HCT116 (cell line): Measurements from ENCODE around the gene RGS10. TPM values are rescaled to one million over a fixed set of nuclear protein-coding genes. Genes with fewer than 3 reads are reported as not detected.

Source experiments
- ATAC-seq: fragments of 200-7000 bp; cut with Tn5 transposase; 2 replicates; pipeline ENCODE4 v1.9.1; 2020; ENCODE audit warnings: mild to moderate bottlenecking, moderate library complexity
- BruUV-seq: library from RNA; stranded (reverse); fragments of 400-500 nt; replicated peaks from 2 replicates; lab custom pipeline; 2021; lab: Mats Ljungman, UMichigan
- CTCF ChIA-PET: fragments of 300-600 bp; sonication (Branson Sonifier 250); formaldehyde crosslinking; loops from one replicate; lab custom pipeline; 2021; ENCODE audit warnings: antibody characterized with exemption; lab: Charles Lee
- POLR2A ChIA-PET: fragments of 300-600, 350-600 bp; sonication (Branson Sonifier 250); formaldehyde crosslinking; loops from one replicate; lab custom pipeline; 2021; ENCODE audit warnings: antibody characterized with exemption; lab: Charles Lee
- RAD21 ChIA-PET, 2 experiments: fragments of 300-600 bp; sonication (Branson Sonifier 250); formaldehyde crosslinking; loops; one replicate each; lab custom pipeline; 2023; ENCODE audit warnings: low total read pairs in 2 of 2; ENCODE audit not compliant: uncharacterized antibody in 2 of 2, unreplicated experiment in 2 of 2, low non-redundant PET in 1 of 2; lab: Charles Lee
- DNase-seq: peaks from one replicate; pipeline ENCODE4 v3.0.0-alpha.2; 2010; ENCODE audit warnings: low read depth, low spot score
- H2AFZ ChIP-seq: fragments of 200-600 bp; shearing (Covaris generic), sonication (generic); 2 replicates; pipeline ENCODE4 v1.6.1; 2017; ENCODE audit warnings: low read depth, mixed run types, mixed read lengths, antibody characterized with exemption, low read length; ENCODE audit not compliant: poor library complexity, severe bottlenecking
- H3K27ac ChIP-seq: 2 replicates; pipeline ENCODE4 v1.5.1; 2012; ENCODE audit warnings: low read depth, low read length
- H3K27me3 ChIP-seq: fragments of 200-600 bp; sonication (generic); 2 replicates; pipeline ENCODE4 v1.6.1; 2016; ENCODE audit warnings: mixed run types, low read length, mixed read lengths; ENCODE audit not compliant: insufficient read depth
- H3K36me3 ChIP-seq, 2 experiments: fragments of 200-500 bp in 1 of 2; fragments of 200-600 bp in 1 of 2; sonication (Bioruptor generic) in 1 of 2; sonication (generic) in 1 of 2; 2 replicates each; pipeline versions ENCODE4 v1.5.1 to v1.6.1; 2014 to 2016; ENCODE audit warnings: low read length in 2 of 2, inconsistent platforms in 1 of 2, mixed read lengths in 1 of 2, mixed run types in 1 of 2; ENCODE audit not compliant: insufficient read depth in 2 of 2, control insufficient read depth in 1 of 2
- H3K4me1 ChIP-seq, 2 experiments: fragments of 200-600 bp in 1 of 2; sonication (generic) in 1 of 2; 2 replicates each; pipeline versions ENCODE4 v1.5.1 to v1.6.1; 2012 to 2017; ENCODE audit warnings: low read length in 2 of 2, inconsistent platforms in 1 of 2, mild to moderate bottlenecking in 1 of 2, mixed read lengths in 1 of 2, mixed run types in 1 of 2, moderate library complexity in 1 of 2; ENCODE audit not compliant: insufficient read depth in 2 of 2, control insufficient read depth in 1 of 2
- H3K4me2 ChIP-seq: fragments of 200-600 bp; sonication (generic); 2 replicates; pipeline ENCODE4 v1.6.1; 2017; ENCODE audit warnings: mixed run types, low read length, mixed read lengths
- H3K4me3 ChIP-seq, 2 experiments: fragments of 200-600 bp in 1 of 2; sonication (generic) in 1 of 2; replicated peaks in 1 of 2; 2 replicates each; pipeline ENCODE4 v1.5.1; 2011 to 2016; ENCODE audit warnings: low read length in 2 of 2, control low read depth in 1 of 2, low read depth in 1 of 2, mild to moderate bottlenecking in 1 of 2, mixed read lengths in 1 of 2, mixed run types in 1 of 2
- H3K79me2 ChIP-seq: fragments of 200-600 bp; sonication (generic); 2 replicates; pipeline ENCODE4 v1.6.1; 2017; ENCODE audit warnings: mild to moderate bottlenecking, mixed run types, low read length, moderate library complexity, mixed read lengths; ENCODE audit not compliant: insufficient read depth
- H3K9ac ChIP-seq: fragments of 200-600 bp; sonication (generic); 2 replicates; pipeline ENCODE4 v1.6.1; 2016; ENCODE audit warnings: low read length, mixed read lengths
- H3K9me2 ChIP-seq: fragments of 200-600 bp; sonication (generic), shearing (Covaris generic); 2 replicates; pipeline ENCODE4 v1.6.1; 2017; ENCODE audit warnings: mixed run types, mild to moderate bottlenecking, moderate library complexity; ENCODE audit not compliant: insufficient read depth
- H3K9me3 ChIP-seq, 2 experiments: fragments of 200-500 bp in 1 of 2; fragments of 200-600 bp in 1 of 2; sonication (Bioruptor generic) in 1 of 2; sonication (generic) in 1 of 2; 2 replicates each; pipeline ENCODE4 v1.6.1; 2014 to 2017; ENCODE audit warnings: low read length in 2 of 2, mixed read lengths in 2 of 2, inconsistent platforms in 1 of 2, low read depth in 1 of 2, mild to moderate bottlenecking in 1 of 2, mixed run types in 1 of 2, moderate library complexity in 1 of 2; ENCODE audit not compliant: control insufficient read depth in 1 of 2, insufficient read depth in 1 of 2
- H4K20me1 ChIP-seq: fragments of 200-600 bp; sonication (generic), shearing (Covaris generic); 2 replicates; pipeline ENCODE4 v1.6.1; 2017; ENCODE audit warnings: mixed run types, mild to moderate bottlenecking, moderate library complexity; ENCODE audit not compliant: insufficient read depth
- CTCF ChIP-seq, 3 experiments: fragments of 200-600 bp in 1 of 3; sonication (generic) in 1 of 3; IDR thresholded peaks in 2 of 3; conservative IDR thresholded peaks in 1 of 3; 2 replicates each; pipeline ENCODE4 v1.5.1; 2012 to 2017; ENCODE audit warnings: low read depth in 2 of 3, low read length in 2 of 3, antibody characterized with exemption in 1 of 3, borderline replicate concordance in 1 of 3, control low read depth in 1 of 3, mild to moderate bottlenecking in 1 of 3, mixed read lengths in 1 of 3, mixed run types in 1 of 3, moderate library complexity in 1 of 3; ENCODE audit not compliant: insufficient read depth in 1 of 3
- EGR1 ChIP-seq: IDR thresholded peaks from 2 replicates; pipeline ENCODE4 v1.6.1; 2012; ENCODE audit warnings: low read depth
- ELF1 ChIP-seq: IDR thresholded peaks from 2 replicates; pipeline ENCODE4 v1.6.1; 2012; ENCODE audit warnings: low read depth, borderline replicate concordance
- EZH2phosphoT487 ChIP-seq: fragments of 200-600 bp; IDR thresholded peaks from 2 replicates; pipeline ENCODE4 v1.6.1; 2018; ENCODE audit warnings: antibody characterized with exemption, borderline replicate concordance
- FOSL1 ChIP-seq: IDR thresholded peaks from 2 replicates; pipeline ENCODE4 v1.6.1; 2012; ENCODE audit warnings: low read depth
- JUND ChIP-seq: IDR thresholded peaks from 2 replicates; pipeline ENCODE4 v1.6.1; 2012
- MAX ChIP-seq: IDR thresholded peaks from 2 replicates; pipeline ENCODE4 v1.6.1; 2012
- POLR2A ChIP-seq: IDR thresholded peaks from 2 replicates; pipeline ENCODE4 v1.7.0; 2011; ENCODE audit warnings: borderline replicate concordance; ENCODE audit not compliant: insufficient read depth, insufficient read length; ENCODE audit errors: extremely low read depth
- POLR2AphosphoS5 ChIP-seq: IDR thresholded peaks from 2 replicates; pipeline ENCODE4 v1.6.1; 2011; ENCODE audit warnings: mild to moderate bottlenecking, low read depth, low read length, moderate library complexity
- RAD21 ChIP-seq: IDR thresholded peaks from 2 replicates; pipeline ENCODE4 v1.6.1; 2012; ENCODE audit warnings: low read depth, mild to moderate bottlenecking
- SIN3A ChIP-seq: IDR thresholded peaks from 2 replicates; pipeline ENCODE4 v1.6.1; 2012; ENCODE audit warnings: low read depth
- SP1 ChIP-seq: IDR thresholded peaks from 2 replicates; pipeline ENCODE4 v1.6.1; 2012; ENCODE audit warnings: low read depth
- SRF ChIP-seq: IDR thresholded peaks from 2 replicates; pipeline ENCODE4 v1.6.1; 2012; ENCODE audit warnings: low read depth
- TCF7L2 ChIP-seq: IDR thresholded peaks from 2 replicates; pipeline ENCODE4 v1.7.0; 2011; ENCODE audit warnings: borderline replicate concordance, inconsistent platforms; ENCODE audit not compliant: insufficient read depth, insufficient read length; ENCODE audit errors: extremely low read depth
- YY1 ChIP-seq: IDR thresholded peaks from 2 replicates; pipeline ENCODE4 v1.6.1; 2011; ENCODE audit warnings: low read length, low read depth, moderate library complexity, mild to moderate bottlenecking; ENCODE audit not compliant: insufficient replicate concordance; ENCODE audit errors: extremely low read depth
- ZBTB33 ChIP-seq: IDR thresholded peaks from 2 replicates; pipeline ENCODE4 v1.6.1; 2011; ENCODE audit warnings: mild to moderate bottlenecking, low read length, moderate library complexity; ENCODE audit not compliant: insufficient replicate concordance; ENCODE audit errors: extremely low read depth
- ZFX ChIP-seq: fragments of 450-650 bp; IDR thresholded peaks from 2 replicates; pipeline ENCODE4 v1.6.1; 2017
- ZNF274 ChIP-seq: fragments of 200-500 bp; sonication (Bioruptor generic); IDR thresholded peaks from 2 replicates; pipeline ENCODE4 v1.6.1; 2014; ENCODE audit warnings: mild to moderate bottlenecking, low read depth, low read length, inconsistent platforms
- intact Hi-C: fragments of 100-400 bp; cut with micrococcal nuclease; formaldehyde crosslinking; loops from 2 replicates; pipeline ENCODE4 v1.10.0; 2022
- total RNA-seq: library from RNA; stranded (reverse); gene quantifications from one replicate; pipeline ENCODE4 v1.2.1, GENCODE V29; 2021; ENCODE audit not compliant: unreplicated experiment
- TF ChIP-seq, protein P1 (sequence below): IDR thresholded peaks from 2 replicates; pipeline ENCODE4 v1.6.1; 2012; ENCODE audit warnings: low read depth

RGS10 gene
- total RNA-seq, 1 experiment from 2014 or later: 96.7 TPM

- H3K9ac ChIP-seq: no peak overlapping the region
- DNase-seq (no peak), ATAC-seq (no peak)
- no peaks in the 10 kb centered on the region for H4K20me1 ChIP-seq
- BruUV-seq: no TSS peak
- peaks cover 8 to 23% of the 10 kb centered on the region in 2 experiments; a peak in 3 of 4 replicates for H3K36me3 ChIP-seq
- intact Hi-C loops: no loop called here
- ChIA-PET RAD21 (no interaction called here), CTCF (interaction anchor here (1.4 kb wide), 1 partner anchor 22 kb away, joined by 4 read pairs; no protein-coding TSS in a partner anchor), POLR2A (no interaction called here)
- H3K4me1 ChIP-seq: peaks cover 0 to under 1% of the 10 kb centered on the region in 2 experiments; a peak in 1 of 4 replicates
- no peak overlapping the region for H3K4me3 ChIP-seq
- H3K9me2 ChIP-seq: no peaks in the 10 kb centered on the region
- H3K27me3 ChIP-seq: no peaks in the 10 kb centered on the region
- no peak overlapping the region for H2AFZ ChIP-seq
- H3K4me2 ChIP-seq: no peak overlapping the region
- TF ChIP-seq EGR1 (no peak), JUND (no peak), FOSL1 (no peak), CTCF (IDR thresholded peaks at IDR 0.05 in 2 of 3, conservative IDR thresholded peaks at IDR 0.05 in 1 of 3; ENCODE audit: borderline replicate concordance in 1 of 3, insufficient read depth in 1 of 3, low read depth in 2 of 3, low read length in 2 of 3) (no peak), MAX (no peak), POLR2A (no peak), TCF7L2 (no peak), ELF1 (no peak), YY1 (no peak), EZH2phosphoT487 (no peak), POLR2AphosphoS5 (no peak), SRF (no peak), SIN3A (no peak), ZNF274 (no peak), ZBTB33 (no peak), RAD21 (no peak), ZFX (no peak), SP1 (no peak)
- TF ChIP-seq, protein P1, sequence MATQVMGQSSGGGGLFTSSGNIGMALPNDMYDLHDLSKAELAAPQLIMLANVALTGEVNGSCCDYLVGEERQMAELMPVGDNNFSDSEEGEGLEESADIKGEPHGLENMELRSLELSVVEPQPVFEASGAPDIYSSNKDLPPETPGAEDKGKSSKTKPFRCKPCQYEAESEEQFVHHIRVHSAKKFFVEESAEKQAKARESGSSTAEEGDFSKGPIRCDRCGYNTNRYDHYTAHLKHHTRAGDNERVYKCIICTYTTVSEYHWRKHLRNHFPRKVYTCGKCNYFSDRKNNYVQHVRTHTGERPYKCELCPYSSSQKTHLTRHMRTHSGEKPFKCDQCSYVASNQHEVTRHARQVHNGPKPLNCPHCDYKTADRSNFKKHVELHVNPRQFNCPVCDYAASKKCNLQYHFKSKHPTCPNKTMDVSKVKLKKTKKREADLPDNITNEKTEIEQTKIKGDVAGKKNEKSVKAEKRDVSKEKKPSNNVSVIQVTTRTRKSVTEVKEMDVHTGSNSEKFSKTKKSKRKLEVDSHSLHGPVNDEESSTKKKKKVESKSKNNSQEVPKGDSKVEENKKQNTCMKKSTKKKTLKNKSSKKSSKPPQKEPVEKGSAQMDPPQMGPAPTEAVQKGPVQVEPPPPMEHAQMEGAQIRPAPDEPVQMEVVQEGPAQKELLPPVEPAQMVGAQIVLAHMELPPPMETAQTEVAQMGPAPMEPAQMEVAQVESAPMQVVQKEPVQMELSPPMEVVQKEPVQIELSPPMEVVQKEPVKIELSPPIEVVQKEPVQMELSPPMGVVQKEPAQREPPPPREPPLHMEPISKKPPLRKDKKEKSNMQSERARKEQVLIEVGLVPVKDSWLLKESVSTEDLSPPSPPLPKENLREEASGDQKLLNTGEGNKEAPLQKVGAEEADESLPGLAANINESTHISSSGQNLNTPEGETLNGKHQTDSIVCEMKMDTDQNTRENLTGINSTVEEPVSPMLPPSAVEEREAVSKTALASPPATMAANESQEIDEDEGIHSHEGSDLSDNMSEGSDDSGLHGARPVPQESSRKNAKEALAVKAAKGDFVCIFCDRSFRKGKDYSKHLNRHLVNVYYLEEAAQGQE: no peak
- H3K27ac ChIP-seq: no peak overlapping the region
- H3K79me2 ChIP-seq: no peaks in the 10 kb centered on the region
- H3K9me3 ChIP-seq: no peaks in the 10 kb centered on the region
Measured at GRCh38 chr10:119511828-119512515, 30.5 kb downstream of the RGS10 start.
